Measurements from ENCODE around the gene CALD1. TPM values are rescaled to one million over a fixed set of nuclear protein-coding genes. Genes with fewer than 3 reads are reported as not detected.

CALD1 gene
- total RNA-seq, 2 donors from 2014 or later = 307 to 314 TPM

- Histone ChIP-seq H3K4me1 (replicated peaks) (no peaks in the 10 kb centered on the region), H3K36me3 (no peaks in the 10 kb centered on the region), H3K27ac (no peak overlapping the region), H3K4me3 (no peak overlapping the region), H3K27me3 (replicated peaks; ENCODE audit: insufficient read depth) (no peaks in the 10 kb centered on the region), H3K9me3 (no peaks in the 10 kb centered on the region)
- WGBS = 79% methylated on average over 6 of the region's 6 CpGs
- no peak for TF ChIP-seq POLR2A (IDR thresholded peaks at IDR 0.05)
- TF ChIP-seq CTCF (IDR thresholded peaks at IDR 0.05) = no peak
- TF ChIP-seq POLR2AphosphoS5 (IDR thresholded peaks at IDR 0.05) = no peak
- no peak for DNase-seq (ENCODE audit: low spot score)
- intact Hi-C loops (cut with DNase I) = loop anchor here (5.0 kb wide), 1 partner anchor 35 kb away; no protein-coding TSS in a partner anchor
Observed at GRCh38 chr7:134732728-134733127, 46.7 kb upstream of the CALD1 start.

- no peaks in the 10 kb centered on the region for H3K4me1 ChIP-seq (replicated peaks)
- 80% methylated on average over 2 of the region's 2 CpGs for WGBS
- intact Hi-C loops (cut with DNase I) = no loop called here
- no peak for DNase-seq (ENCODE audit: low spot score)
- no peak overlapping the region for H3K4me3 ChIP-seq
- H3K9me3 ChIP-seq = no peaks in the 10 kb centered on the region
- H3K36me3 ChIP-seq = no peaks in the 10 kb centered on the region
- H3K27me3 ChIP-seq (replicated peaks; ENCODE audit: insufficient read depth) = no peaks in the 10 kb centered on the region
- no peak for TF ChIP-seq POLR2A (IDR thresholded peaks at IDR 0.05)
- H3K27ac ChIP-seq = no peak overlapping the region
Observed at GRCh38 chr7:134736381-134736780, 43.1 kb upstream of the CALD1 start.

- H3K27ac ChIP-seq = no peak overlapping the region
- TF ChIP-seq POLR2AphosphoS5 (IDR thresholded peaks at IDR 0.05) = no peak
- TF ChIP-seq POLR2A (IDR thresholded peaks at IDR 0.05) = no peak
- TF ChIP-seq CTCF (IDR thresholded peaks at IDR 0.05) = no peak
- WGBS = 70% methylated on average over 7 of the region's 7 CpGs
Observed at GRCh38 chr7:134737566-134738345, 41.7 kb upstream of the CALD1 start.

GRCh38 chr7:134739362-134739761, 40.1 kb upstream of the CALD1 start:
- 82% methylated on average over 3 of the region's 3 CpGs for WGBS
- H3K27ac ChIP-seq = no peak overlapping the region
- intact Hi-C loops (cut with DNase I) = no loop called here

More at GRCh38 chr7:134737566-134738345, 41.7 kb upstream of the CALD1 start:
- Histone ChIP-seq H3K36me3 (no peaks in the 10 kb centered on the region), H3K4me3 (no peak overlapping the region), H3K27me3 (replicated peaks; ENCODE audit: insufficient read depth) (no peaks in the 10 kb centered on the region), H3K9me3 (no peaks in the 10 kb centered on the region), H3K4me1 (replicated peaks) (no peaks in the 10 kb centered on the region)
- intact Hi-C loops (cut with DNase I) = no loop called here
- no peak for DNase-seq (ENCODE audit: low spot score)

GRCh38 chr7:134740376-134740775, 39.1 kb upstream of the CALD1 start:
- Histone ChIP-seq H3K4me1 (replicated peaks) (no peaks in the 10 kb centered on the region), H3K9me3 (no peaks in the 10 kb centered on the region), H3K27ac (no peak overlapping the region), H3K4me3 (no peak overlapping the region), H3K36me3 (no peaks in the 10 kb centered on the region), H3K27me3 (replicated peaks; ENCODE audit: insufficient read depth) (no peaks in the 10 kb centered on the region)
- no peak for TF ChIP-seq POLR2AphosphoS5 (IDR thresholded peaks at IDR 0.05)
- TF ChIP-seq POLR2A (IDR thresholded peaks at IDR 0.05) = no peak
- TF ChIP-seq CTCF (IDR thresholded peaks at IDR 0.05) = no peak
- DNase-seq (ENCODE audit: low spot score) = no peak
- intact Hi-C loops (cut with DNase I) = no loop called here
- 41% methylated on average over 4 of the region's 4 CpGs for WGBS

More at GRCh38 chr7:134739362-134739761, 40.1 kb upstream of the CALD1 start:
- Histone ChIP-seq H3K4me3 (no peak overlapping the region), H3K4me1 (replicated peaks) (no peaks in the 10 kb centered on the region), H3K36me3 (no peaks in the 10 kb centered on the region), H3K27me3 (replicated peaks; ENCODE audit: insufficient read depth) (no peaks in the 10 kb centered on the region), H3K9me3 (no peaks in the 10 kb centered on the region)
- no peak for TF ChIP-seq POLR2AphosphoS5 (IDR thresholded peaks at IDR 0.05)
- TF ChIP-seq POLR2A (IDR thresholded peaks at IDR 0.05) = no peak
- TF ChIP-seq CTCF (IDR thresholded peaks at IDR 0.05) = no peak
- no peak for DNase-seq (ENCODE audit: low spot score)

All from prostate gland (tissue), 2 donors.